NB4 (cell line): Measurements from ENCODE around the gene FNDC1.

Experiments used
- POLR2A ChIP-seq: IDR thresholded peaks from 2 replicates; pipeline ENCODE4 v1.6.1; 2011; ENCODE audit warnings: mild to moderate bottlenecking; ENCODE audit not compliant: insufficient read length; ENCODE audit errors: extremely low read depth
- TF ChIP-seq, protein P1 (sequence below): IDR thresholded peaks from one replicate; pipeline ENCODE4 v1.5.1; 2012; ENCODE audit warnings: low read depth, low read length

DNA sequence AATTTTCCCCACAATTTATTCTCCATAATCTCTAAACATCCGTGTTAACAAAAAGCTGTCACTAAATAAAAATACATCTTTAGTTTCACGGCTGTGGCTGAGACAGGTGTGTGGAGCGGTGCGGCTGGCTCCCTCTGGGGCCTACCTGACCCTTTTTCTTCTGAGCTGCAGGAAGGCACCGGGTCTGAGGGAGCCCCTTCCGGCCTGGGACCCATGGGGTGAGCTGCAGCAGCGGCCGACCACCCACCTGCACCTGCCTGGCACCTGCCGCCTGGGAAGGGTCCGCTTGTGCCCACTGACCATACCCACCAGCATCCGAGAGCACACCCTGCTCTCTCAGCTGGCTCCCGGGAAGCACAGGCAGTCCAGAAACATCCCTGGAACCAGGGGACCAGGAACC, 41.5 kb upstream of the FNDC1 start:
- TF ChIP-seq, protein P1, sequence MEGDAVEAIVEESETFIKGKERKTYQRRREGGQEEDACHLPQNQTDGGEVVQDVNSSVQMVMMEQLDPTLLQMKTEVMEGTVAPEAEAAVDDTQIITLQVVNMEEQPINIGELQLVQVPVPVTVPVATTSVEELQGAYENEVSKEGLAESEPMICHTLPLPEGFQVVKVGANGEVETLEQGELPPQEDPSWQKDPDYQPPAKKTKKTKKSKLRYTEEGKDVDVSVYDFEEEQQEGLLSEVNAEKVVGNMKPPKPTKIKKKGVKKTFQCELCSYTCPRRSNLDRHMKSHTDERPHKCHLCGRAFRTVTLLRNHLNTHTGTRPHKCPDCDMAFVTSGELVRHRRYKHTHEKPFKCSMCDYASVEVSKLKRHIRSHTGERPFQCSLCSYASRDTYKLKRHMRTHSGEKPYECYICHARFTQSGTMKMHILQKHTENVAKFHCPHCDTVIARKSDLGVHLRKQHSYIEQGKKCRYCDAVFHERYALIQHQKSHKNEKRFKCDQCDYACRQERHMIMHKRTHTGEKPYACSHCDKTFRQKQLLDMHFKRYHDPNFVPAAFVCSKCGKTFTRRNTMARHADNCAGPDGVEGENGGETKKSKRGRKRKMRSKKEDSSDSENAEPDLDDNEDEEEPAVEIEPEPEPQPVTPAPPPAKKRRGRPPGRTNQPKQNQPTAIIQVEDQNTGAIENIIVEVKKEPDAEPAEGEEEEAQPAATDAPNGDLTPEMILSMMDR, result no peak
- no peak for TF ChIP-seq POLR2A
